Urinary bladder (tissue), 4 donors: ENCODE results near the gene BTBD7. TPM values are rescaled to one million over a fixed set of nuclear protein-coding genes. Genes with fewer than 3 reads are reported as not detected.

Source experiments
- DNase-seq: peaks from one replicate; pipeline ENCODE4 v3.0.0-alpha.2; 2015; ENCODE audit errors: extremely low spot score
- H3K27ac ChIP-seq: one replicate; pipeline ENCODE4 v1.5.1; 2013; ENCODE audit warnings: low read depth, mild to moderate bottlenecking, moderate library complexity
- H3K36me3 ChIP-seq: one replicate; pipeline ENCODE4 v1.6.1; 2013; ENCODE audit warnings: mild to moderate bottlenecking, moderate library complexity; ENCODE audit not compliant: insufficient read depth
- H3K4me1 ChIP-seq: one replicate; pipeline ENCODE4 v1.6.1; 2013; ENCODE audit warnings: mild to moderate bottlenecking, moderate library complexity; ENCODE audit not compliant: insufficient read depth
- H3K4me3 ChIP-seq: one replicate; pipeline ENCODE4 v1.5.1; 2013; ENCODE audit warnings: low read depth, low read length
- WGBS: extraction: QIAGEN DNeasy Blood & Tissue Kit; methylation state at CpG from one replicate; pipeline ENCODE4 v1.1.7; 2013; 5-methylcytosine and 5-hydroxymethylcytosine counted together
- polyA plus RNA-seq: library from polyadenylated mRNA; stranded (reverse); fragments of 200-250 nt; gene quantifications from one replicate; pipeline ENCODE4 v1.2.3, GENCODE V29; 2013
- total RNA-seq: library from RNA; depleted of rRNA; stranded (reverse); fragments of >200 nt; gene quantifications from one replicate; pipeline ENCODE4 v1.2.3, GENCODE V29; 2014
- donor health status: healthy with polysubstance abuse.
- donor health status: healthy.

BTBD7 gene
- total and polyA plus RNA-seq, 2 donors: 14.3 to 56.5 TPM

DNA sequence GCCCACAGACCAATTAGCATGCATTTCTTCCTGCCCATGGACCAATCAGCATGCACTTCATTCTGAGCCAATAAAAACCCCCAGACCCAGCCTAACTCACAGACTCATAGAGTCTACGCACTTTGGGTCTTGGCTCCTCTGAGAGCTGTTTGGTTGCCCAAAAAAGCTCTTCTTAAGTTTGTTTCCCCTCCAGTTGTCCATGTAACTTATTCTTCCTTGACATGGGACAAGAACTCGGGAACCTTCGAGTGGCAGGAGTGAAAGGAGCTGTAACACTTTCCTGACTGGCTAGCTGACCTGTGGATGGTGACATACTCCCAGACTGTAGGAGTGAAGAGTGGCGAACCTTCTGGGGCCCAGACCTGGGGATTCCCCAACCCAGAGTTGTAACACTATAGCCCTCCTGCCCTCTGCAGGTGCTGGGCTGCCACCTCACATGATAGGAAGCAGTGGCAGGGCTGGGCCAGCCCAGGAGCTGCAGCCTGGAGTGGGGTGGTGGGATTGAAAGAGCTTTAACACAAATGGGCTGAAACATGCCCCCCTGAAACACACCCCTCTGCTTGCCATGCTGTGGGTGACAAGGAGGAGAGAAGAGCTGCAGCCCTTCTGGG is 4.4 kb upstream of the BTBD7 start:
- Histone ChIP-seq H3K4me1 (no peaks in the 10 kb centered on the region), H3K36me3 (no peaks in the 10 kb centered on the region), H3K4me3 (no peak overlapping the region), H3K27ac (no peak overlapping the region)
- WGBS: 93% methylated on average over 4 of the region's 4 CpGs
- no peak for DNase-seq

- WGBS: 6% methylated on average over 7 of the region's 7 CpGs
- peak overlapping the region; percentile 48 for H3K27ac ChIP-seq
Observed at GRCh38 chr14:93333631-93334103, 831 bp upstream of the BTBD7 start.

DNA sequence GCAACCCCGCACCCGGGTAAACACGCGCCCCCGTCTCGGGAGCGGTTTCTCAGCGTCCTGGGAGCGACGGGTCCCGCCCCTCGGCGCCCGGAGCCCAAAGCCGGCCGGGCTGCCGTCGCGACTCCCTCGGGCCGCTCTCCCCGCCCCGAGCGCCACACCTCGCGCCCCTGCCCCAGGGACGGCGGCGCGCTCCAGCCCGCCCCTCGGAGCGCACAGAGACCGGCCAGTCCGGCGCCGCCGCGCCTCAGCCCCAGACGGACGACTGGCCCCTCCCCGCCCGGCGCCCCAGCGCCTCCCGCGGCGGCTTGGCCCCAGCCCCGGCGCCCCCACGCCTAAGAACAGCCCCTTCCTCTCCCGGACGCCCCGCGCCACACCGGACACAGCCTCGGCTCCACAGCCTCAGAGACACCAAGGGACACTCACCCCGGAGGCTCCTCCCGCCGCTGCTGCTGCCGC is 411 bp downstream of the BTBD7 start:
- H3K4me1 ChIP-seq: no peaks in the 10 kb centered on the region
- H3K27ac ChIP-seq: peak overlapping the region; percentile 98
- no peak for DNase-seq
- WGBS: under 1% methylated on average over 61 of the region's 61 CpGs
- H3K4me3 ChIP-seq: peak overlapping the region; percentile 95
- no peaks in the 10 kb centered on the region for H3K36me3 ChIP-seq

More at GRCh38 chr14:93333631-93334103, 831 bp upstream of the BTBD7 start:
- Histone ChIP-seq H3K36me3 (no peaks in the 10 kb centered on the region), H3K4me3 (peak overlapping the region; percentile 95), H3K4me1 (no peaks in the 10 kb centered on the region)
- DNase-seq: no peak

GRCh38 chr14:93331728-93332396 is 974 bp downstream of the BTBD7 start:
- DNase-seq: no peak
- peak overlapping the region; percentile 98 for H3K27ac ChIP-seq
- no peaks in the 10 kb centered on the region for H3K4me1 ChIP-seq
- no peaks in the 10 kb centered on the region for H3K36me3 ChIP-seq
- H3K4me3 ChIP-seq: peak overlapping the region; percentile 95
- 31% methylated on average over 21 of the region's 21 CpGs for WGBS

DNA sequence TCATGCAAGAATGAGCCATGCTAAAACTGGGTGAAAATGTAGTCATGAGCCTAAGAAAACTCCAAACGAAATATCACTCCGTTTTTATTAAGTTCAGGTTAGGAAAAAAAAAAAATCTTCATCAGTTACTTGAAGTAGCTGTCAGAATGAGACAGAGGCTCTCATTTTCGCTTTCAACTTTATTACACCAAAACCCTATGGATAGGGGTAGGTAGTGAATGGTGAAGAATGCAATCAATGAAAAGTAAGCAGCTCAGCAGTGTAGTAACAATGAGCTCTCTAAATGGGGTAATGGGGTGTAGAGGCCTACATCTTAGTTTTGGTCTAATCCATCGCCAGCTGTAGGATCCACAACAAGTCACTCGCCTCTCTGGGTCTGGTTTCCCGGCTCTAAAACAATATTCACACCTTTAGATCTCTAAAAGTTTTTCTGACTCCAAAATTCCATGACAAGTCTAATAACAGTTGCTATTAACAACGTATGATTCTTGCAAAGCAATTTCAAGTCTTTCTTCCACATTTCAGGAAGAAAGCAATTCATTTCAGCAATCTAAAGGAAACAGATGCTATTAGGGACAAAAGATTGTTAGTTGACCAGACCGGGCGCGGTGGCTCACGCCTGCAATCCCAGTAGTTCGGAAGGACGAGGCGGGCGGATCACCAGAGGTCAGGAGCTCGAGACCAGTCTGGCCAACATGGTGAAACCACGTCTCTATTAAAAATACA is 1.7 kb downstream of the BTBD7 start:
- DNase-seq: no peak
- H3K27ac ChIP-seq: no peak overlapping the region
- 60% methylated on average over 17 of the region's 17 CpGs for WGBS

DNA sequence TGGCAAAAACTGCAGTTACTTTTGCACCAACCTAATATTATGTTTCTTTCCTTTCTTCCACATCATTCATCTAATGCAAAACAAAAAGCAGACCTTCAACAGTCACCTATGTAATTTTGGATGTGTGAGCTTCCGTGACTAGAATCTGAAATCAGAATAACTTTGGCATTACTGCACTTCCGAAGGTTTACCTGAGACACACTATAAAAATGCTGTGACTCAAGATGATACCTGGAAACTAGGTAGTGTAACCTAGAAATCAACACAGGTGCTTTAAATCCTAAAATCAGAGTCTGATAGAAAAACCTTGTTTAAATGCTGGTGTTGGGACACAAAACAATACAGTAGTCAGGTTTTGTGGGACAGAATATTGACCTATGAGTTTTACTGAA is 2.2 kb downstream of the BTBD7 start:
- Histone ChIP-seq H3K4me1 (no peaks in the 10 kb centered on the region), H3K36me3 (no peaks in the 10 kb centered on the region), H3K27ac (no peak overlapping the region), H3K4me3 (no peak overlapping the region)
- no peak for DNase-seq
- WGBS: 89% methylated on average over 2 of the region's 2 CpGs

More for the DNA sequence above, 1.7 kb downstream of the BTBD7 start:
- H3K4me1 ChIP-seq: no peaks in the 10 kb centered on the region
- H3K36me3 ChIP-seq: no peaks in the 10 kb centered on the region
- H3K4me3 ChIP-seq: no peak overlapping the region

- no peaks in the 10 kb centered on the region for H3K4me1 ChIP-seq
- peak overlapping the region; percentile 10 for H3K27ac ChIP-seq
- no peaks in the 10 kb centered on the region for H3K36me3 ChIP-seq
- no peak overlapping the region for H3K4me3 ChIP-seq
- WGBS: 70% methylated on average over 5 of the region's 5 CpGs
- no peak for DNase-seq
Observed at GRCh38 chr14:93329965-93330608, 2.7 kb downstream of the BTBD7 start.

- no peak overlapping the region for H3K27ac ChIP-seq
- 98% methylated on average over 6 of the region's 6 CpGs for WGBS
- no peaks in the 10 kb centered on the region for H3K36me3 ChIP-seq
- no peak for DNase-seq
- H3K4me1 ChIP-seq: no peaks in the 10 kb centered on the region
- no peak overlapping the region for H3K4me3 ChIP-seq
Observed at GRCh38 chr14:93328546-93328945, 4.3 kb downstream of the BTBD7 start.

GRCh38 chr14:93326196-93326595 is 6.6 kb downstream of the BTBD7 start:
- DNase-seq: no peak
- WGBS: over 99% methylated on average over 5 of the region's 5 CpGs
- H3K36me3 ChIP-seq: no peaks in the 10 kb centered on the region
- no peak overlapping the region for H3K27ac ChIP-seq
- H3K4me1 ChIP-seq: no peaks in the 10 kb centered on the region
- no peak overlapping the region for H3K4me3 ChIP-seq

- 94% methylated on average over 4 of the region's 4 CpGs for WGBS
- Histone ChIP-seq H3K4me3 (no peak overlapping the region), H3K4me1 (no peaks in the 10 kb centered on the region), H3K27ac (no peak overlapping the region), H3K36me3 (no peaks in the 10 kb centered on the region)
- DNase-seq: no peak
Observed at GRCh38 chr14:93323600-93324174, 9.1 kb downstream of the BTBD7 start.

DNA sequence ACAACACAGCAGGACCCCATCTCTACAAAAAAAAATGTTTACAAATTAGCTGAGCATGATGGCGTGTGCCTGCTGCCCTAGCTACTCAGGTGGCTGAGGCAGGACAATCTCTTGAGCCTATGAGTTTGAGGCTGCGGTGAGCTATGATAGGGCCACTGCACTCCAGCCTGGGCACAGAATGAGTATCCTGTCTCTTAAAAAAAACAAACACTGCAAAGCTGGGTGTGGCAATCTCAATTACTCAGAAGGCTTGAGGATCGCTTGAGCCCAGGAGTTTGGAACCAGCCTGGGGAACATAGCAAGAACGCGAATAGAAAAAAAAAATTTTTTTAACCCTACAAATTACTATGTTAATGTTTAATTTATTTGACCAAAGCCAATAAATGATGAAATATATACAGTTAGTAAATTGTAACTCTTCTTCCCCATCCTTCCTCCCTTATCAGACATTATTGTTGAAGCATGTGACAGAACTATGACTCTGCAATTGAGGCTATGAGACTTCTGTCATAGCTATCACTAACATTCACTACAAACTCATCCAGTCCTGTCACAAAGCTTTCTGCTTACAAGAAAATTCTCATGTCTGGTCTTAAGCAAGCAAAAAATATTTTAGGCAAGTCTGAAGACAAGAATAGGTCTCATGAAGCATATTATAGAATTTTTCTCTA is 9.8 kb downstream of the BTBD7 start:
- H3K4me3 ChIP-seq: no peak overlapping the region
- WGBS: 90% methylated on average over 5 of the region's 5 CpGs
- H3K4me1 ChIP-seq: no peaks in the 10 kb centered on the region
- DNase-seq: no peak
- H3K36me3 ChIP-seq: no peaks in the 10 kb centered on the region
- H3K27ac ChIP-seq: no peak overlapping the region

DNA sequence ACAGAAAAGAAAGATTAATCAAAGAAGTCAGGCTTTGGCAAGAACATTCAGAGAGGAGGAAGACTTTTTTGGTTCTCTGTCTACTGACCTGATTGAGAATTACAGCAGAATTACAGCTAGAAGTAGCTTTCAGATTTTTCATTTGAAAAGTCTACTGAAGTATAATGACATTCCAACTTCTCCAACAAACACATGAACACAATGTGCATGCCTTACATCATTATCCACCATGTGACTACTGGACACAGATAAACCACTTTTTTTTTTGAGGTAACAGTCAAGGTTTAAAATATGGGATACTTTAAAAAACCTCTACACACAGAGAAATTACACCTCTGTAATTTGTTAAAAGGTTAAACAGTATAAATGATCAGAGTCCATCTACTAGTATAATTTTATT is 12.3 kb downstream of the BTBD7 start:
- Histone ChIP-seq H3K27ac (no peak overlapping the region), H3K36me3 (no peaks in the 10 kb centered on the region), H3K4me1 (no peaks in the 10 kb centered on the region), H3K4me3 (no peak overlapping the region)
- no peak for DNase-seq

GRCh38 chr14:93319958-93320357 is 12.9 kb downstream of the BTBD7 start:
- H3K4me1 ChIP-seq: no peaks in the 10 kb centered on the region
- WGBS: 76% methylated on average over 1 of the region's 1 CpG
- no peak overlapping the region for H3K4me3 ChIP-seq

More at GRCh38 chr14:93319958-93320357, 12.9 kb downstream of the BTBD7 start:
- no peak for DNase-seq
- Histone ChIP-seq H3K27ac (no peak overlapping the region), H3K36me3 (no peaks in the 10 kb centered on the region)
